ENCODE data around the gene RHBDD1.

RHBDD1 gene

DNA sequence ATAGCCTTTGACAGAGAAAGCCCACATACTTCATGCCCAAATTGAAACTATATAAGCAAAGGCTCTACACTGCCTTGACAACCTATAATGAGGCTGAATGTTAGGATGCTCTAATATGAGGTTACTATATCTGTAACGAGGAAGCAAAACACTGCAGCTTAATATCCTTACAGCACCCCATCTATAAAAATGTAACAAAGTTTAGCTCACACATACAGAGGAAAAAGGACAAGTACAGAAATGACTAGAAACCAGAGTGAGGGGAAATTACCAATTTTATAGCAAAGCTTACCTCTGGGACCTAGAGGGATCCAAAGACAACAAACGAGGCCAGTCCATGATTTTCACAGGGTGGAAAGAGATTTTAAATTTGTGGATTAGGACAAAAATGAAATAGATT is 189.7 kb downstream of the RHBDD1 start:
- Histone ChIP-seq H3K4me3 (ENCODE audit: low read length) (no peak overlapping the region), H3K9me3 (ENCODE audit: control insufficient read depth, insufficient read depth, low read length) (no peaks in the 10 kb centered on the region), H3K27ac (ENCODE audit: low read length) (no peak overlapping the region), H3K4me1 (ENCODE audit: control insufficient read depth, insufficient read depth, low read length) (no peaks in the 10 kb centered on the region), H3K36me3 (ENCODE audit: control insufficient read depth, insufficient read depth, low read length) (no peaks in the 10 kb centered on the region), H3K27me3 (ENCODE audit: control insufficient read depth, insufficient read depth, low read length) (no peaks in the 10 kb centered on the region)
- WGBS (ENCODE audit: insufficient coverage, insufficient read length) = no CpG with 5 or more reads among the region's 2 CpGs
- no peak for DNase-seq (ENCODE audit: low read depth, low spot score)

DNA sequence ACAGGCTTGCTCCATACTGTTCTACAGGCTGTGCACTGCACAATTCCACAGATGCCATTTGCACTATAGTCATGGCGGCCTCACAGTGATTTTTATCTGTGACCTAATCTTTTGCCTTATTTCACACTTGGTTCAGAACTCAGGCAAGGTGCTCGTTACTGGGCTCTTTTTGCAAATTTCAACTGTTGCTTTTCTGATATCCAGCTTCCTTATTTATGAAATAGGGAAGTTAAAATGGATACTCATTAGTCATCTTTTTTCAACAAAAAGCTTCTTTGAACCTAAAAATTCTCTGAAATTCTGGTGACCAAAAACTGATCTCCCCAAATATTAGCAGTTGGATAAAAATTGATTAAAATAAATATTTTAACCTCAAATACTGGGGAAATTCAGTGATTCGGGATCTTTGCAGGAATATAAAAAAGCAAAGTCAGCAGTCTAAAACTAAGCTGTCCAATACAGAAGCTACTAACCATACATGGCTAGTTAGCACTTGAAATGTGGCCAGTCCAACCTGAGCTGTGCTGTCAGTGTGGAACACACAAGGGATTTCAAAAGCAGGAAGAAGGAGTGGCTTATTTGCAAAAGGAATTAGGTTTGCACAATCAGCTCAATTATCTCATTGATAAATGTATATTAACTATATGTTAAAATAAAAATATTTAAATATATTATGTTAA is 193.7 kb downstream of the RHBDD1 start:
- WGBS (ENCODE audit: insufficient coverage, insufficient read length) = no CpG with 5 or more reads among the region's 3 CpGs
- no peaks in the 10 kb centered on the region for H3K36me3 ChIP-seq (ENCODE audit: control insufficient read depth, insufficient read depth, low read length)
- no peak overlapping the region for H3K4me3 ChIP-seq (ENCODE audit: low read length)
- no peak for DNase-seq (ENCODE audit: low read depth, low spot score)
- H3K27ac ChIP-seq (ENCODE audit: low read length) = no peak overlapping the region
- H3K4me1 ChIP-seq (ENCODE audit: control insufficient read depth, insufficient read depth, low read length) = no peaks in the 10 kb centered on the region
- H3K27me3 ChIP-seq (ENCODE audit: control insufficient read depth, insufficient read depth, low read length) = no peaks in the 10 kb centered on the region
- H3K9me3 ChIP-seq (ENCODE audit: control insufficient read depth, insufficient read depth, low read length) = no peaks in the 10 kb centered on the region

DNA sequence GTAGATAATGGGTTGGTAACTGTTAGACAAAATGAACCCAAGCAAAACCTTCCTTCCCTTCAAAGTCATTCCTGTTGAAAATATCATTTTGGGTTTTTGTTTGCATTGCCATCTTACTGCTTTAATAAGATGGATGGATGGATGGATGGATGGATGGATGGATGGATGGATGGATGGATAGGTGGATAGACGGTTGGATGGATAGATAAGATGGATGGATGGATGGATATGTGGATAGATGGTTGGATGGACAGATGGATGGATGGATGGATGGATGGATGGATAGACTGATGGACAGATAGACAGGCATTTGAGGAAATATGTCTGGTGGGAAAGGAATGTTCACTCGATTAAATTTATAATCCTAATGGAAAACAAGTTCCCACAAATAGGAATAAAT is 194.9 kb downstream of the RHBDD1 start:
- Histone ChIP-seq H3K27ac (ENCODE audit: low read length) (no peak overlapping the region), H3K4me3 (ENCODE audit: low read length) (no peak overlapping the region), H3K9me3 (ENCODE audit: control insufficient read depth, insufficient read depth, low read length) (no peaks in the 10 kb centered on the region), H3K27me3 (ENCODE audit: control insufficient read depth, insufficient read depth, low read length) (no peaks in the 10 kb centered on the region), H3K36me3 (ENCODE audit: control insufficient read depth, insufficient read depth, low read length) (no peaks in the 10 kb centered on the region), H3K4me1 (ENCODE audit: control insufficient read depth, insufficient read depth, low read length) (no peaks in the 10 kb centered on the region)
- 100% methylated on average over 1 of the region's 2 CpGs for WGBS (ENCODE audit: insufficient coverage, insufficient read length)
- no peak for DNase-seq (ENCODE audit: low read depth, low spot score)

DNA sequence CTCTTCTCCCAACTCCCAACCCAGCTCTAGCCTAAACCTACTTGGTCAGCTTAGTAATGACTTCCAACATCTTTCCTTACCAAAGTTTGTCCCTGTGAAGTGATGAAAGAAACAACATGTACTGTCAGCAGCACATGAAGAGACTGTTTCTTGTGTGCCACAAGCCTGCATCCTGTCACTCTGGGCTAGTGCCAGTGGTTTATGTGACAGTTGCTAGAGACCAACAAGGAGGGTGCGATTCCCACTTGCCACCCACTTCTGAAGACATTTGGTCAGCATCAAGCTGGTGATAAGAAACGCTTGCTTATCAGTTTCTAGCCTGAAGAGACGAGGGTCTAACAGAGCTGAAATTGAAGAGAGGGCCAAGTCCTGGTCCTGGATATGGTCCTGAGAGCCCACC is 195.5 kb downstream of the RHBDD1 start:
- no peaks in the 10 kb centered on the region for H3K4me1 ChIP-seq (ENCODE audit: control insufficient read depth, insufficient read depth, low read length)
- H3K4me3 ChIP-seq (ENCODE audit: low read length) = no peak overlapping the region
- no peaks in the 10 kb centered on the region for H3K36me3 ChIP-seq (ENCODE audit: control insufficient read depth, insufficient read depth, low read length)
- no peaks in the 10 kb centered on the region for H3K9me3 ChIP-seq (ENCODE audit: control insufficient read depth, insufficient read depth, low read length)
- no peak overlapping the region for H3K27ac ChIP-seq (ENCODE audit: low read length)
- WGBS (ENCODE audit: insufficient coverage, insufficient read length) = no CpG with 5 or more reads among the region's 3 CpGs
- DNase-seq (ENCODE audit: low read depth, low spot score) = no peak
- no peaks in the 10 kb centered on the region for H3K27me3 ChIP-seq (ENCODE audit: control insufficient read depth, insufficient read depth, low read length)

DNA sequence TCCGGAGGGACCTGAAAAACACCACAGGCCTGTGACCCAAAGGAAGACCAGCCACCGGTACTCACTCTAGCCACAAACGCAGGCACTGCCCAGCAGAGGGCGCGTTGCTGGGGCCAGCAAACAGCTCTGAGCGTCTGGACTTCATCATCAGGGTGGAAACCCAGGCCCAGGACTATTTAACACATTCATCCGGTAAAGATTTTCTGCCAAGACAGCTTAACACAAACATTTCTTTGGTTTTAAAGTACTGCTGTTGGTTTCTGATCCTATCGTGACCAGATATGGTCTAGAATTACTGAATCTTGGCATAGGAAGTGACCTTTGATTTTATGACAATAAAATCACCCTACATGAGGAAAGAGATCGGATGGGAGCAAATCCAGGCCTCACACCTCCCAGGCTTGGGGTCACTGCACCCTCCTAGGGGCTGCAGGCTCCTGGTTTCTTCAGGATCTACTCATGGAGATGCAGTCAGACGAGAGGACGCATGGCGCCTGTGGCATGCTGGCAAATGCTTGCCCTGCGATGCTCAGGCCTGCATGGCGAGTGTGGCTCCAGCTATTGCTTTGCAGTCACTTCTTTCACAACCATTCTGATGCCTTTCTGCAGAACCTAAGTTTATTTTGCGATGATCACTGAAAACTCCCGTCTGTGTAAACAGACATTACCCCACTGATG is 197.8 kb downstream of the RHBDD1 start:
- DNase-seq (ENCODE audit: low read depth, low spot score) = peak; percentile 70
- Histone ChIP-seq H3K4me3 (ENCODE audit: low read length) (no peak overlapping the region), H3K27ac (ENCODE audit: low read length) (no peak overlapping the region), H3K4me1 (ENCODE audit: control insufficient read depth, insufficient read depth, low read length) (no peaks in the 10 kb centered on the region), H3K36me3 (ENCODE audit: control insufficient read depth, insufficient read depth, low read length) (no peaks in the 10 kb centered on the region), H3K27me3 (ENCODE audit: control insufficient read depth, insufficient read depth, low read length) (no peaks in the 10 kb centered on the region), H3K9me3 (ENCODE audit: control insufficient read depth, insufficient read depth, low read length) (no peaks in the 10 kb centered on the region)
- no CpG with 5 or more reads among the region's 16 CpGs for WGBS (ENCODE audit: insufficient coverage, insufficient read length)

DNA sequence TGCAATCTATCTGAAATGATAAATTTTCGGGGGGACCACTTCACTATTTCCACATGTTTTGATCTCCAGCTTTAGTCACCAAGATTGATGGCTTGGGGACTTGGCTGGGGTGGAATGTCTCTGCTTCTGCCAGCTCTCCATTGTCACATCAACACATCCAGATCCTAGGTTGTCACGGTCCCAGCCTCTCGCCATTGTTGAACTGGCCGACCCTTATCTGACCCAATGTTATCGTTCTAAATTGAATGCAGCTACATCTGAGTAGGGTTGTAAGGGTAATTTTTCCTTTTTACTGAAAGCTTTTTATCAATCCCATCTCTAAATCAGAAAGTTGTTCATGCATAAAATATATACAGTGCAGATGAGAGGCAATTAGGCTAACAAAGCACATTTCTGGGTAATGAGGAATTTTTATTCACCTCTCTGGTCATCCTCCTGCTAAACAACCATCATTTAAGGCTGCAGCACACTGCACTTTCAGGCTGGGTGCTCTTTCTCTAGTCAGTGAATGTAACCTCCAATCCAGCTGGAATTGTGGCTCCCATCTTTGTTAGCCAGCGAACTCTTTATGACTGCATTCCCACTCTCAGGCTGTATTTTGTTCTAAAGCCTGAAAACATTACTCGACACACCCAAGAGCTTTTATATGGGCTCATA is 200.0 kb downstream of the RHBDD1 start:
- no peak overlapping the region for H3K27ac ChIP-seq (ENCODE audit: low read length)
- no peaks in the 10 kb centered on the region for H3K27me3 ChIP-seq (ENCODE audit: control insufficient read depth, insufficient read depth, low read length)
- H3K4me1 ChIP-seq (ENCODE audit: control insufficient read depth, insufficient read depth, low read length) = no peaks in the 10 kb centered on the region
- H3K4me3 ChIP-seq (ENCODE audit: low read length) = no peak overlapping the region
- H3K9me3 ChIP-seq (ENCODE audit: control insufficient read depth, insufficient read depth, low read length) = no peaks in the 10 kb centered on the region
- H3K36me3 ChIP-seq (ENCODE audit: control insufficient read depth, insufficient read depth, low read length) = no peaks in the 10 kb centered on the region
- no CpG with 5 or more reads among the region's 7 CpGs for WGBS (ENCODE audit: insufficient coverage, insufficient read length)
- no peak for DNase-seq (ENCODE audit: low read depth, low spot score)

DNA sequence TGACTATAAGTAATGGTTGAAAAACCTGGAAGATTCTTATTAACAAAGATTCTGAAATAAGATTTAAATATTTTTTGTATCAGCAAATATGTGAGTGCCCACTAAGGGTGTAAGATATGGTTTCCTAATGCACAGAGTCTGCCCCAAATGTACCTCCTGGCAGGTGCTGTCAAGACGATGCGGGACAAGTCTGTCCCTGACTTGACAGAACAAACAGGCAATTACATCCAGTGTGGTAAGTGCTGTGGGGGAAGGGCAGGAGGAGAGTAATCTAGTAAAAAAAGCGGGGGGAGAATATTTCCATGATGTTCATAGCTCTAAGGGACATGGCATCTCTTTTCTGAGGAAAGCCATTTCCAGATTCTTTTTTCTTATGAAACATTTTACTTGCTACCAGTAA is 200.7 kb downstream of the RHBDD1 start:
- Histone ChIP-seq H3K4me3 (ENCODE audit: low read length) (no peak overlapping the region), H3K27me3 (ENCODE audit: control insufficient read depth, insufficient read depth, low read length) (no peaks in the 10 kb centered on the region)
- WGBS (ENCODE audit: insufficient coverage, insufficient read length) = no CpG with 5 or more reads among the region's 3 CpGs

DNA sequence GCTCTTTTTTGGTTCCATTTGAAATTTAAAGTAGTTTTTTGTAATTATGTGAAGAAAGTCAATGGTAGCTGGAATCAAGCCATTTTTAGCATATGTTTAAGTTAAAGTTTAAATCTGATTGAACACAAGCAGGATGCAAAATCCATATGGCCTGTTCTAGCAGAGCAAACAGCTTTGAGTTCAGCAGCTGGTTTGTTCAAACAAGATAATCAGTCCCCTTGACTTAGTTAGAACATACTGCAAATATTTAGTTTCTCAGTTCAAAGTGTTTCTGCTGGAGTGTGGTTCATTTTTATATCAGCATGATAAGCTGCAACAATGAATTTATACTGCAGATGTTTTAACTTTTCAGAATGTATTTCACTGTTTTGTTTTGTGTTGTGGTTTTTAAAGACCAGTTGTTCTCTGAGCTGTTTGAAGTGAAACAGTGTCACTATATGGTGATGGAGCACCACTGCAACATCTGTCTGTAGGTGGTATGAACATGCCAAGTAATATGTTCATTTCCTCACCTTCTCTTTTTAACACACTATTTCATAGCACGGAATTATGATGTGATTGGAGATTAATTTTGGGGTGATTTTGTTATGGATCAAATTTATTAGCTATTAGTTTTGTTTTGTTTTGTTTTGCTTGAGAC is 202.8 kb downstream of the RHBDD1 start:
- H3K27ac ChIP-seq (ENCODE audit: low read length) = no peak overlapping the region
- 100% methylated on average over 1 of the region's 1 CpG for WGBS (ENCODE audit: insufficient coverage, insufficient read length)
- no peaks in the 10 kb centered on the region; the same call in 1 of the 2 replicates for H3K36me3 ChIP-seq (ENCODE audit: control insufficient read depth, insufficient read depth, low read length)
- H3K27me3 ChIP-seq (ENCODE audit: control insufficient read depth, insufficient read depth, low read length) = no peaks in the 10 kb centered on the region
- no peak for DNase-seq (ENCODE audit: low read depth, low spot score)
- no peaks in the 10 kb centered on the region for H3K9me3 ChIP-seq (ENCODE audit: control insufficient read depth, insufficient read depth, low read length)
- H3K4me3 ChIP-seq (ENCODE audit: low read length) = no peak overlapping the region
- no peaks in the 10 kb centered on the region for H3K4me1 ChIP-seq (ENCODE audit: control insufficient read depth, insufficient read depth, low read length)

More for the DNA sequence above, 200.7 kb downstream of the RHBDD1 start:
- DNase-seq (ENCODE audit: low read depth, low spot score) = no peak
- Histone ChIP-seq H3K27ac (ENCODE audit: low read length) (no peak overlapping the region), H3K9me3 (ENCODE audit: control insufficient read depth, insufficient read depth, low read length) (no peaks in the 10 kb centered on the region), H3K36me3 (ENCODE audit: control insufficient read depth, insufficient read depth, low read length) (no peaks in the 10 kb centered on the region), H3K4me1 (ENCODE audit: control insufficient read depth, insufficient read depth, low read length) (no peaks in the 10 kb centered on the region)

DNA sequence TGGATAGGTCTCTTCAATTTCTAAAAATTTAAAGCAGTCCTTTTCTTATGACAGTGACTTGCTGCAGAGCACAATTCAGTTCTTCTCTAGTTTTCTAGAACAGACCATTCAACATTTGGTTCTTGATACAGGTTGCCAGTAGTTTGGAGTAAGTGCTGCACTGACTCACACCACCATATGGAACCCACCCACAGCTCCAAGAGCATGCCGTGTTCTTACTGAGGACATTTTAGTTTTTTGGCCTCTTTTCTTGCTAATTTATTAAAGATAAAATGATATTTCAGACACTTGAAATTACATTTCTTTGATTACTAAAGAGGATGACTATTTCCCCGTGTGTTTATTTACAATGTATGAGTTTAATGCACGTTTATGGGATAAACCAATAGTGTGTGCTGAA is 208.1 kb downstream of the RHBDD1 start:
- Histone ChIP-seq H3K27me3 (ENCODE audit: control insufficient read depth, insufficient read depth, low read length) (no peaks in the 10 kb centered on the region), H3K4me3 (ENCODE audit: low read length) (no peak overlapping the region), H3K9me3 (ENCODE audit: control insufficient read depth, insufficient read depth, low read length) (no peaks in the 10 kb centered on the region), H3K27ac (ENCODE audit: low read length) (no peak overlapping the region), H3K36me3 (ENCODE audit: control insufficient read depth, insufficient read depth, low read length) (no peaks in the 10 kb centered on the region; the same call in 1 of the 2 replicates), H3K4me1 (ENCODE audit: control insufficient read depth, insufficient read depth, low read length) (no peaks in the 10 kb centered on the region)
- no peak for DNase-seq (ENCODE audit: low read depth, low spot score)
- no CpG with 5 or more reads among the region's 3 CpGs for WGBS (ENCODE audit: insufficient coverage, insufficient read length)

Data from iPS DF 6.9 (cell line).